ENCODE data around the gene CFAP210.
"Not testable (repeated sequence)": the region's sequence is repeated elsewhere in the genome, so short reads cannot be mapped to it uniquely, and the experiment has no call there.

CFAP210 gene

DNA sequence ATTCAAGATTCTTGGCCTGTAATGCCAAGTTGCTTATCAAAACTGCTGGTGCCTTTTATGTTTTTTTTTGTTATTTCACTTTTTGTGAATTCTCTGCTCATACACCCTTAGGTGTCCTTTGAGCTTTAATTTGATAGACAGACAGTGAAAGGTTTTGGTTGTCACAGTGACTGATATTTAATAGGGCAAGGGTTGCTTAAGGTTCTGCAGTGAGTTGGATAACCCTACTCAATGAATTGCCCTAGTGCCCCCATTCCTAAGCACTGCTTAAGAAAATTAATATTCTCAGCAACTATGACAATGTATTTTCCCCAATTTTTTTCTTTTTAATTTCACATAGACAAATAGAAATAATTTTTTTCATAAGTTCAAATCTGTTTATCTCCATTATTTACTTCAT, 94.6 kb downstream of the CFAP210 start:
- Histone ChIP-seq H3K36me3 (ENCODE audit: control insufficient read depth, insufficient read depth, low read length) (no peaks in the 10 kb centered on the region), H3K27ac (no peak overlapping the region), H3K27me3 (ENCODE audit: control insufficient read depth, insufficient read depth, low read length) (no peaks in the 10 kb centered on the region), H3K4me1 (peaks cover 6% of the 10 kb centered on the region), H3K79me2 (peaks cover 45% of the 10 kb centered on the region), H3K4me2 (ENCODE audit: low read length) (no peak overlapping the region), H2AFZ (no peak overlapping the region), H3K9me3 (ENCODE audit: control insufficient read depth, low read length) (no peaks in the 10 kb centered on the region), H3K4me3 (ENCODE audit: low read depth, low read length) (no peak overlapping the region), H3K9ac (no peak overlapping the region)
- TF ChIP-seq, protein P1, sequence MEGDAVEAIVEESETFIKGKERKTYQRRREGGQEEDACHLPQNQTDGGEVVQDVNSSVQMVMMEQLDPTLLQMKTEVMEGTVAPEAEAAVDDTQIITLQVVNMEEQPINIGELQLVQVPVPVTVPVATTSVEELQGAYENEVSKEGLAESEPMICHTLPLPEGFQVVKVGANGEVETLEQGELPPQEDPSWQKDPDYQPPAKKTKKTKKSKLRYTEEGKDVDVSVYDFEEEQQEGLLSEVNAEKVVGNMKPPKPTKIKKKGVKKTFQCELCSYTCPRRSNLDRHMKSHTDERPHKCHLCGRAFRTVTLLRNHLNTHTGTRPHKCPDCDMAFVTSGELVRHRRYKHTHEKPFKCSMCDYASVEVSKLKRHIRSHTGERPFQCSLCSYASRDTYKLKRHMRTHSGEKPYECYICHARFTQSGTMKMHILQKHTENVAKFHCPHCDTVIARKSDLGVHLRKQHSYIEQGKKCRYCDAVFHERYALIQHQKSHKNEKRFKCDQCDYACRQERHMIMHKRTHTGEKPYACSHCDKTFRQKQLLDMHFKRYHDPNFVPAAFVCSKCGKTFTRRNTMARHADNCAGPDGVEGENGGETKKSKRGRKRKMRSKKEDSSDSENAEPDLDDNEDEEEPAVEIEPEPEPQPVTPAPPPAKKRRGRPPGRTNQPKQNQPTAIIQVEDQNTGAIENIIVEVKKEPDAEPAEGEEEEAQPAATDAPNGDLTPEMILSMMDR (IDR thresholded peaks at IDR 0.05) = no peak

DNA sequence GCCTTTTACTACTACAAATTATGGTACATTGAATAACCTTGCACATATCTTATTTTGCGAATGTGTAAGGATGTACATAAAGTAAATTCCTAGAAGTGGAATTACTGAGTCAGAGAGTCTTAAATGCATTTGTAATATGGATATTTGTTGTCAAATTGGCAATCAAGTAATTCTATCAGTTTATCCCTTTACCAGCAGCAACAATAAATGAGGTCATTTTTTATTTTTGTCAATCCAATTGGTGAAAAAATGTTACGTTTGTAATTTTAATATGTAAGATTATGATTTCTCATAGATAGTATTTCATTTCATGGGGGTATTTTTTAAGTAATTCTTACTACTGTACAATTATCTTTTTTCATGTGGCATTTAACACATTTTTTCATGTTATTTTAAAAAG, 95.2 kb downstream of the CFAP210 start:
- Histone ChIP-seq H2AFZ (no peak overlapping the region), H3K27me3 (ENCODE audit: control insufficient read depth, insufficient read depth, low read length) (no peaks in the 10 kb centered on the region), H3K9ac (no peak overlapping the region), H3K79me2 (peaks cover 43% of the 10 kb centered on the region), H3K36me3 (ENCODE audit: control insufficient read depth, insufficient read depth, low read length) (no peaks in the 10 kb centered on the region), H3K9me3 (ENCODE audit: control insufficient read depth, low read length) (no peaks in the 10 kb centered on the region), H3K4me3 (ENCODE audit: low read depth, low read length) (no peak overlapping the region), H3K4me2 (ENCODE audit: low read length) (no peak overlapping the region), H3K27ac (no peak overlapping the region), H3K4me1 (peaks cover 6% of the 10 kb centered on the region)
- TF ChIP-seq, protein P1 (IDR thresholded peaks at IDR 0.05) = no peak

DNA sequence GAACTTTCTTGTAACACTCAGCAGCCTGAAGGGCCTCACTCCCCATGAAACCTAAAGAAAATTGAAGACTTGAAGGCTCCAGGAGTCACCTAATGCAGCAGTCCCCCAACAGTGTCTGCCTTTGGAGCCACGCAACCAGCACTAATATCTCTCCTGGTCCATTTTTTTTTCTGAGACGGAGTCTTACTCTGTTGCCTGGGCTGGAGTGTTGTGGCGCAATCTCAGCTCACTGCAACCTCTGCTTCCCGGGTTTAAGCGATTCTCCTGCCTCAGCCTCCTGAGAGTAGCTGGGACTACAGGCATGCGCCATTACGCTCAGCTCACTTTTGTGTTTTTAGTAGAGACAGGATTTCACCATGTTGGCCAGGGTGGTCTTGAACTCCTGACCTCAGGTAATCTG, 97.7 kb downstream of the CFAP210 start:
- not testable (repeated sequence) for H3K4me3 ChIP-seq (ENCODE audit: low read depth, low read length); H3K36me3 ChIP-seq (ENCODE audit: control insufficient read depth, insufficient read depth, low read length); H3K4me2 ChIP-seq (ENCODE audit: low read length); H3K4me1 ChIP-seq; H2AFZ ChIP-seq; H3K9me3 ChIP-seq (ENCODE audit: control insufficient read depth, low read length); H3K9ac ChIP-seq; H3K27me3 ChIP-seq (ENCODE audit: control insufficient read depth, insufficient read depth, low read length); H3K27ac ChIP-seq
- H3K79me2 ChIP-seq = peaks cover 53% of the 10 kb centered on the region
